Pancreas (tissue), 10 donors: ENCODE measurements around the gene HOXA10. TPM values are rescaled to one million over a fixed set of nuclear protein-coding genes. Genes with fewer than 3 reads are reported as not detected.

ENCODE experiments used
- ATAC-seq, 4 donors: fragments of 200-7000 bp; cut with Tn5 transposase; one replicate each; pipeline versions ENCODE4 v1.8.0 to v1.9.1; 2020; ENCODE audit warnings: mild to moderate bottlenecking in 4 of 4, moderate library complexity in 4 of 4
- DNase-seq, 6 donors: peaks; one replicate each; pipeline ENCODE4 v3.0.0-alpha.2; 2020
- FAIRE-seq: peaks from 2 replicates; lab custom pipeline; 2012; peaks lifted over from hg19 to GRCh38; lab: Jason Lieb, UNC
- H3K27ac ChIP-seq, 4 donors: fragments of 200-600 bp; sonication (generic); 1 replicate in 3 of 4; 2 replicates in 1 of 4; pipeline versions ENCODE4 v1.5.0 to v1.8.0; 2020
- H3K27me3 ChIP-seq, 4 donors: fragments of 200-600 bp; one replicate each; pipeline ENCODE4 v1.8.0; 2021
- H3K36me3 ChIP-seq, 3 donors: fragments of 200-600 bp; sonication (generic) in 1 of 3; one replicate each; pipeline versions ENCODE4 v1.5.0 to v1.8.0; 2020 to 2021
- H3K4me1 ChIP-seq, 3 donors: fragments of 200-600 bp; one replicate each; pipeline ENCODE4 v1.8.0; 2021
- H3K4me3 ChIP-seq, 4 donors: fragments of 200-600 bp; sonication (generic) in 2 of 4; one replicate each; pipeline versions ENCODE4 v1.5.0 to v1.8.0; 2020 to 2021
- H3K9me3 ChIP-seq, 4 donors: fragments of 200-600 bp; one replicate each; pipeline ENCODE4 v1.8.0; 2021
- CTCF ChIP-seq, 4 donors: fragments of 200-600 bp; sonication (generic) in 3 of 4; IDR thresholded peaks; one replicate each; pipeline versions ENCODE4 v1.5.0 to v1.8.0; 2021; ENCODE audit warnings: antibody characterized with exemption in 4 of 4
- WGBS, 2 donors: extraction: QIAGEN DNeasy Blood & Tissue Kit; methylation state at CpG; one replicate each; pipeline ENCODE4 v1.1.7; 2013; 5-methylcytosine and 5-hydroxymethylcytosine counted together
- intact Hi-C, 3 donors: fragments of 100-400 bp; cut with DNase I; formaldehyde crosslinking; loops; one replicate each; pipeline versions ENCODE4 v1.11.1 to v1.14.2; 2022
- polyA plus RNA-seq, 2 donors: library from polyadenylated mRNA; stranded (reverse); fragments of 200-250 nt; gene quantifications; one replicate each; pipeline ENCODE4 v1.2.3, GENCODE V29; 2013
- total RNA-seq, 6 donors: library from RNA; stranded (reverse); fragmentation: NEBNext Ultra II Directional in 4 of 6; extraction: Animal tissue kit (Norgen Biotek cat#: 25700) in 4 of 6; gene quantifications; one replicate each; pipeline versions ENCODE4 v1.2.1 to v1.2.4, GENCODE V29; 2021 to 2023
- donor health status: healthy with polysubstance abuse.
- donor health status: DM: no; HTN: no; CAD: no; lungs with moderate emphysema.
- donor health status: DM: no; HTN: no; CAD: no.
- donor health status: control.
- donor health status: control.
- donor health status: Bipolar disorder and iron deficiency.
- donor health status: DM: yes; HTN: yes; CAD: no.
- donor health status: DM: no; HTN: no; CAD: no.
- donor health status: DM: no; HTN: no; CAD: no.
- donor health status: DM: yes; HTN: yes; CAD: no.

The HOXA10 gene
- total and polyA plus RNA-seq, 8 donors, result 0.09 to 0.18 (median 0.14) TPM; not detected in 4

- ATAC-seq, result no peak
Observed at GRCh38 chr7:27154901-27155815, 19.0 kb downstream of the HOXA10 start.

GRCh38 chr7:27154369-27154768 lies 19.8 kb downstream of the HOXA10 start:
- H3K27me3 ChIP-seq, result peaks cover 19 to 77% (median 37%) of the 10 kb centered on the region in 4 donors
- TF ChIP-seq CTCF (IDR thresholded peaks at IDR 0.05), result no peak
- intact Hi-C loops, result loop anchor here in 1 of 3 donors (10.0 kb wide), 1 partner anchor 1300 kb away; no protein-coding TSS in a partner anchor
- H3K4me1 ChIP-seq, result peaks cover 0 to 10% (median 0%) of the 10 kb centered on the region in 3 donors
- no peaks in the 10 kb centered on the region for H3K9me3 ChIP-seq
- H3K4me3 ChIP-seq, result no peak overlapping the region
- ATAC-seq (no peak), FAIRE-seq (no peak), DNase-seq (peak in 3 of 6 donors; percentile 1 to 50 (median 11))
- H3K27ac ChIP-seq, result no peak overlapping the region
- WGBS, 2 donors, result 17 to 20% methylated on average over 10 of the region's 10 CpGs
- no peaks in the 10 kb centered on the region for H3K36me3 ChIP-seq

More at GRCh38 chr7:27154901-27155815, 19.0 kb downstream of the HOXA10 start:
- Histone ChIP-seq H3K27ac (no peak overlapping the region), H3K9me3 (no peaks in the 10 kb centered on the region), H3K27me3 (peaks cover 19 to 81% (median 39%) of the 10 kb centered on the region in 4 donors), H3K36me3 (no peaks in the 10 kb centered on the region), H3K4me3 (no peak overlapping the region), H3K4me1 (peaks cover 0 to 10% (median 0%) of the 10 kb centered on the region in 3 donors)
- 11 to 12% methylated on average over 48 of the region's 48 CpGs for WGBS, 2 donors
- DNase-seq (peak in 5 of 6 donors; percentile 1 to 61 (median 6)), FAIRE-seq (no peak)
- TF ChIP-seq CTCF (IDR thresholded peaks at IDR 0.05), result no peak
- intact Hi-C loops, result loop anchor here in 1 of 3 donors (10.0 kb wide), 1 partner anchor 1300 kb away; no protein-coding TSS in a partner anchor

- TF ChIP-seq CTCF (IDR thresholded peaks at IDR 0.05), result no peak
- DNase-seq (peak in 2 of 6 donors; percentile 0 to 2), FAIRE-seq (no peak), ATAC-seq (no peak)
- Histone ChIP-seq H3K9me3 (no peaks in the 10 kb centered on the region), H3K4me3 (no peak overlapping the region), H3K27me3 (peaks cover 16 to 74% (median 37%) of the 10 kb centered on the region in 4 donors), H3K36me3 (no peaks in the 10 kb centered on the region), H3K27ac (no peak overlapping the region), H3K4me1 (peaks cover 0 to 10% (median 0%) of the 10 kb centered on the region in 3 donors)
- intact Hi-C loops, result loop anchor here in 1 of 3 donors (10.0 kb wide), 1 partner anchor 1299 kb away; no protein-coding TSS in a partner anchor
- WGBS, 2 donors, result 24 to 34% methylated on average over 3 of the region's 3 CpGs
Observed at GRCh38 chr7:27153526-27153925, 20.6 kb downstream of the HOXA10 start.

- Histone ChIP-seq H3K4me3 (no peak overlapping the region), H3K27ac (no peak overlapping the region), H3K9me3 (no peaks in the 10 kb centered on the region), H3K27me3 (peaks cover 19 to 76% (median 36%) of the 10 kb centered on the region in 4 donors), H3K36me3 (no peaks in the 10 kb centered on the region), H3K4me1 (peaks cover 0 to 12% (median 0%) of the 10 kb centered on the region in 3 donors)
- no peak for TF ChIP-seq CTCF (IDR thresholded peaks at IDR 0.05)
- ATAC-seq (no peak), DNase-seq (peak in 4 of 6 donors; percentile 0 to 60 (median 26)), FAIRE-seq (no peak)
- 16 to 20% methylated on average over 16 to 22 of the region's 22 CpGs for WGBS, 2 donors
- intact Hi-C loops, result loop anchor here in 1 of 3 donors (10.0 kb wide), 1 partner anchor 1298 kb away; no protein-coding TSS in a partner anchor
Observed at GRCh38 chr7:27152816-27153442, 21.2 kb downstream of the HOXA10 start.
